RWPE1 (cell line): ENCODE measurements around the gene PSMC3IP.
"Not testable (repeated sequence)": the region's sequence is repeated elsewhere in the genome, so short reads cannot be mapped to it uniquely, and the experiment has no call there.

ENCODE experiments used
- CTCF ChIA-PET: fragments of 350-600 bp; sonication (Branson Sonifier 250); formaldehyde crosslinking; extraction: SDS; loops from one replicate; lab custom pipeline; 2021; lab: Yijun Ruan, JAX
- POLR2A ChIA-PET: fragments of 400-600 bp; formaldehyde crosslinking; extraction: SDS; loops from one replicate; lab custom pipeline; 2020; ENCODE audit warnings: antibody characterized with exemption; ENCODE audit not compliant: low non-redundant PET; lab: Yijun Ruan, JAX
- DNase-seq: peaks from one replicate; pipeline ENCODE4 v3.0.0; 2012; ENCODE audit warnings: low spot score
- H3K27ac ChIP-seq: fragments of 450-650 bp; 2 replicates; pipeline ENCODE4 v1.5.1; 2017
- CTCF ChIP-seq: fragments of 450-650 bp; conservative IDR thresholded peaks from 2 replicates; pipeline ENCODE4 v1.5.1; 2017; ENCODE audit warnings: low read depth, mild to moderate bottlenecking

The PSMC3IP gene

GRCh38 chr17:42548070-42548837, 29.3 kb downstream of the PSMC3IP start:
- peak; percentile 68 for TF ChIP-seq CTCF
- CTCF ChIA-PET: interaction anchor here (0.5 to 0.9 kb wide), 4 partner anchors 29 to 236 kb away, joined by 3 to 4 read pairs (median 3); no protein-coding TSS in a partner anchor
- DNase-seq: no peak
- POLR2A ChIA-PET: interaction anchor here (0.5 to 0.8 kb wide), 3 partner anchors 11 to 228 kb away, joined by 3 to 7 read pairs (median 3); no protein-coding TSS in a partner anchor
- peak overlapping the region; percentile 54 for H3K27ac ChIP-seq

GRCh38 chr17:42547698-42548069, 29.8 kb downstream of the PSMC3IP start:
- ChIA-PET CTCF (interaction anchor here (0.5 kb wide), 1 partner anchor 95 kb away, joined by 3 read pairs; no protein-coding TSS in a partner anchor), POLR2A (interaction anchor here (0.6 kb wide), 1 partner anchor 227 kb away, joined by 7 read pairs; no protein-coding TSS in a partner anchor)
- no peak for TF ChIP-seq CTCF
- DNase-seq: no peak
- H3K27ac ChIP-seq: peak overlapping the region; percentile 54

- CTCF ChIA-PET: no interaction called here
- no peak for DNase-seq
- H3K27ac ChIP-seq: peak overlapping the region; percentile 13; the same call in 1 of the 2 replicates
- TF ChIP-seq CTCF: no peak
- POLR2A ChIA-PET: no interaction called here
Observed at GRCh38 chr17:42547001-42547461, 30.5 kb downstream of the PSMC3IP start.

GRCh38 chr17:42545755-42546505, 31.6 kb downstream of the PSMC3IP start:
- POLR2A ChIA-PET: interaction anchor here (0.6 kb wide), 1 partner anchor 360 kb away, joined by 4 read pairs; no protein-coding TSS in a partner anchor

GRCh38 chr17:42544874-42545283, 32.6 kb downstream of the PSMC3IP start:
- POLR2A ChIA-PET: no interaction called here
- peak overlapping the region; percentile 75; the same call in 1 of the 2 replicates for H3K27ac ChIP-seq
- no peak for DNase-seq
- CTCF ChIA-PET: no interaction called here
- TF ChIP-seq CTCF: no peak

More at GRCh38 chr17:42545755-42546505, 31.6 kb downstream of the PSMC3IP start:
- DNase-seq, CTCF ChIA-PET: not testable (repeated sequence)
- 0 out of 2 replicates have a peak overlapping the region, but pooled peaks have one; percentile 75 for H3K27ac ChIP-seq

GRCh38 chr17:42543190-42544079, 34.1 kb downstream of the PSMC3IP start:
- no peak for DNase-seq
- POLR2A ChIA-PET: no interaction called here
- no peak for TF ChIP-seq CTCF
- CTCF ChIA-PET: no interaction called here
- peak overlapping the region; percentile 75 for H3K27ac ChIP-seq
